ENCODE data around the gene GEMIN8. TPM values are rescaled to one million over a fixed set of nuclear protein-coding genes. Genes with fewer than 3 reads are reported as not detected.

GEMIN8 gene
- polyA plus RNA-seq, 1 donor from 2014 or later, result 26.1 TPM

- Histone ChIP-seq H3K27me3 (ENCODE audit: insufficient read depth, low read depth, low read length) (no peaks in the 10 kb centered on the region), H3F3A (ENCODE audit: insufficient read depth, low read length, poor library complexity, severe bottlenecking) (no peaks in the 10 kb centered on the region), H3K79me2 (replicated peaks; ENCODE audit: insufficient read depth, low read length) (no peaks in the 10 kb centered on the region), H3K9me2 (ENCODE audit: insufficient read depth, low read length) (no peaks in the 10 kb centered on the region), H3K9me3 (ENCODE audit: low read length) (no peaks in the 10 kb centered on the region), H2AFZ (ENCODE audit: low read depth, low read length) (no peak overlapping the region), H4K20me1 (ENCODE audit: insufficient read depth) (no peaks in the 10 kb centered on the region), H3K4me2 (ENCODE audit: low read length) (no peak overlapping the region), H3K4me3 (ENCODE audit: low read length) (no peak overlapping the region), H3K27ac (ENCODE audit: low read length) (no peak overlapping the region), H3K9ac (ENCODE audit: low read length) (no peak overlapping the region), H3K36me3 (ENCODE audit: insufficient read depth, low read length) (no peaks in the 10 kb centered on the region)
- no peak for TF ChIP-seq POLR2AphosphoS5 (IDR thresholded peaks at IDR 0.05)
- TF ChIP-seq EZH2 (IDR thresholded peaks at IDR 0.05; ENCODE audit: borderline replicate concordance, insufficient read depth, low read length, poor library complexity, severe bottlenecking), result no peak
- no peak for TF ChIP-seq REST (IDR thresholded peaks at IDR 0.05; ENCODE audit: borderline replicate concordance)
- no peak for TF ChIP-seq RAD21 (conservative IDR thresholded peaks at IDR 0.05)
- TF ChIP-seq EP300 (conservative IDR thresholded peaks at IDR 0.05; ENCODE audit: poor library complexity, severe bottlenecking), result no peak
- TF ChIP-seq SMC3 (conservative IDR thresholded peaks at IDR 0.05; ENCODE audit: poor library complexity), result no peak
- TF ChIP-seq CTCF (IDR thresholded peaks at IDR 0.05; ENCODE audit: poor library complexity, severe bottlenecking), result no peak
- TF ChIP-seq MXI1 (conservative IDR thresholded peaks at IDR 0.05; ENCODE audit: poor library complexity, severe bottlenecking), result no peak
- no peak for TF ChIP-seq TAF1 (IDR thresholded peaks at IDR 0.05; ENCODE audit: low read depth)
Measured at GRCh38 chrX:14065800-14066199, 36.1 kb upstream of the GEMIN8 start.

DNA sequence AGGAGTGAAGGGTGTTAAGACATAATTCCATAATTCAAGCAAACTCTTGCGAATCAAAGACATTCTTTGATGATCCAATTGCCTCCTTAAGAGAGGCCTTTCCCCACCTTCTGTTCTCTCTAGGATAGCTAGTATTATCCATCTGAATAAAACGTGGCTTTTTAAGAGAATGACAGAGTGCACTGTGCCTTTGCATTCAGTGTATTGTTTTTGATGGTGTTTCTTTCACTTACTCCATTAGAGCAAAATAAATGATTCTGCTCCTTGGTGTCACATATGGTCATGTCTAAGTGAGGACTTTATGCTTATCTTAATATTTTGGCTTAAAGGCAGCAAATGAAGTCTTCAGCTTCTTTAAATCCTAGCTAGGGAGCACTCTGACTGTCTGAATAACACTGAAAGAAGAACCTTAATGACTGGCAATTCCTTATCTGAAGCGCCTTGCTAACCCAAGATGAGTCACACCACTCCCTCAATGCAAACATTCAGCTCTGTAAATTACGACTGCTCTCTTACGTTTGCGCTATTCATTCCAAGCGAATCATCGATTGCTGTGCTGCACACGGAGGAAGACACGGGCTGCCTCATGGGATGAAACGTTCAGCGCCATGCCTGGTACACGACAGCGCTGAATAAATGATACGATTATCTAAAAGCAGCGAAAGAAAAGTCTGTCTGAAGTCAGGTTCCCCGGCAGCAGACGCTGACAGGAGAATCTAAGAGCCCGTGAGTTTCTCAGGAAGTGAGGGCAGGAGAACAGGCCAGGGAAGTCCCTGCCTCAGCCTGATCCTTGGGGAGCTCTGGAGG, 35.1 kb upstream of the GEMIN8 start:
- no peaks in the 10 kb centered on the region for H4K20me1 ChIP-seq (ENCODE audit: insufficient read depth)
- H3K27ac ChIP-seq (ENCODE audit: low read length), result no peak overlapping the region
- no peaks in the 10 kb centered on the region for H3K9me2 ChIP-seq (ENCODE audit: insufficient read depth, low read length)
- no peaks in the 10 kb centered on the region for H3K27me3 ChIP-seq (ENCODE audit: insufficient read depth, low read depth, low read length)
- no peak overlapping the region for H3K4me2 ChIP-seq (ENCODE audit: low read length)
- TF ChIP-seq MXI1 (conservative IDR thresholded peaks at IDR 0.05; ENCODE audit: poor library complexity, severe bottlenecking), result no peak
- no peak for TF ChIP-seq SMC3 (conservative IDR thresholded peaks at IDR 0.05; ENCODE audit: poor library complexity)
- no peak for TF ChIP-seq RAD21 (conservative IDR thresholded peaks at IDR 0.05)
- H2AFZ ChIP-seq (ENCODE audit: low read depth, low read length), result no peak overlapping the region
- H3K9ac ChIP-seq (ENCODE audit: low read length), result no peak overlapping the region
- H3K79me2 ChIP-seq (replicated peaks; ENCODE audit: insufficient read depth, low read length), result no peaks in the 10 kb centered on the region
- no peaks in the 10 kb centered on the region for H3K9me3 ChIP-seq (ENCODE audit: low read length)
- H3K36me3 ChIP-seq (ENCODE audit: insufficient read depth, low read length), result no peaks in the 10 kb centered on the region
- no peak overlapping the region for H3K4me3 ChIP-seq (ENCODE audit: low read length)
- no peaks in the 10 kb centered on the region for H3F3A ChIP-seq (ENCODE audit: insufficient read depth, low read length, poor library complexity, severe bottlenecking)
